ENCODE data around the gene DYNC1LI2.

- TF ChIP-seq CTCF (conservative IDR thresholded peaks at IDR 0.05) (no peak), EZH2 (IDR thresholded peaks at IDR 0.05; ENCODE audit: low read depth) (no peak)
Observed at GRCh38 chr16:66754211-66754610, 2.8 kb upstream of the DYNC1LI2 start.

Data from PC-9 (cell line).